COLO829 (cell line): ENCODE data around the gene IGDCC3.
"Not testable (repeated sequence)": the region's sequence is repeated elsewhere in the genome, so short reads cannot be mapped to it uniquely, and the experiment has no call there.

Source experiments
- DNase-seq: peaks from one replicate; pipeline ENCODE4 v3.0.0; 2012; ENCODE audit warnings: low spot score

The IGDCC3 gene

GRCh38 chr15:65406424-65407000 lies 28.7 kb upstream of the IGDCC3 start:
- no peak for DNase-seq

DNA sequence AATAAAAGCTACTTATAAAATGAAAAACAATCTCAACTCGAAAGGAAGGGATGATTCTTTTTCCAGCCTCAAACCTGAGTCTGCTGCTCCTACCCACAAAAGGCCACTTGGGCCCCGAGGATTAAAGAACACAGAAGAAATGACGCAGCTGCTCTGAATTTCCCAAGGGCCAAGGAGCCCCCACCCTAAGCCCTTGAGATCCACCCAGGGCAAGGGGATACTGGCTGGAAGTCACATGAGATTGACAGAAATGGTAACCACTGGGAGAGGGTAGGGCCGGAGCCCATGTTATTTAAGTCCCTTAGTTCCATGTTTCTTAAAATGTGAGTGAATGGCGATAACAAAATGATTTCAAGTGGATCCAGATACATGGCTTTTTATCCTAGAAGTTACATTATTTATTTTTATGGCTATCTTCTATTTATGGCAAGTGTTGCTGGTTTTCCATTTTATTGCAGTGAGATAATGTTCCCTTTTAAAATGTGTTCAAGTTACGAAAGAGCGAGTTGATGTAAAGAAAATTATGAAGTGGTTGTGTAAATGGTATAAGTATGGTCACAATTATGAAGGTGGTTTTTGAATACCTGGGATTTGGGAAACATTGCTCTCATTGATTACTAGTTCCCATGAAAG lies 28.1 kb upstream of the IGDCC3 start:
- no peak for DNase-seq

DNA sequence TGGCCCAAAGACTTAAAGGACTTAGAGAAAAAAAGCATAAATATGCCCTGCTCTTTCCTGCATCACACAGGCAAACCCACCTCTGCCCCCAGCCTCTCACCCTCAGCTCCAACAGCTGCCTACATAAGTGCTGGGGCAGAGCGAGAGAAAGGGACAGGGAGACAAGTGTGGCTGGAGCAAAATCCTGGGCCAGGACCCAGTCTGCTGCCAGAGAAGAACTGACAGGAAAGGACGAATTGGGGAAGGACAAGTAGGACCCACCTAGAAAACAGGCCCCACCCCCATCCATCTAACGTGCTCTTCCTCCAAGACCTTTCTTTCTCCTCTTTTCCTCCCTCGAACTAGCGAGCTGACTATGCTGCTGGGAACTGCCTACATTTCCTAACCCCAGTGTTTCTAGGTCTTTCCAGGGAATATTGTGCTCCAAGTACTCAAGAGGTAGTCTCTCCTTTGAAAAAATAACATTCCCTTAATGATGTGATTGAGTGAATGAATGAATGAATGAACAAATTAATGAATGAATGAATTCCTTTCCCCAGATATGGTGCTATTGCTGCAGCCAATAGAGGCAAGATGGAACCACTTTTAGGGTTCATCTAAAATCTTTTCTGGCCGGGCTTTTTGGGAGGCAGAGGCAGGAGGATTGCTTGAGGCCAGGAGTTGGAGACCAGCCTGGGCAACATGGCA lies 26.5 kb upstream of the IGDCC3 start:
- no peak for DNase-seq

- DNase-seq: no peak
These were observed 25.2 kb upstream of the IGDCC3 start for GRCh38 chr15:65402961-65403360.

- no peak for DNase-seq
These were observed 23.9 kb upstream of the IGDCC3 start for GRCh38 chr15:65401611-65402240.

- DNase-seq: peak; percentile 81
These were observed 23.2 kb upstream of the IGDCC3 start for GRCh38 chr15:65400760-65401610.

- no peak for DNase-seq
These were observed 22.2 kb upstream of the IGDCC3 start for GRCh38 chr15:65399997-65400396.

GRCh38 chr15:65399001-65399706 lies 21.4 kb upstream of the IGDCC3 start:
- DNase-seq: no peak

GRCh38 chr15:65398486-65398885 lies 20.7 kb upstream of the IGDCC3 start:
- not testable (repeated sequence) for DNase-seq

DNA sequence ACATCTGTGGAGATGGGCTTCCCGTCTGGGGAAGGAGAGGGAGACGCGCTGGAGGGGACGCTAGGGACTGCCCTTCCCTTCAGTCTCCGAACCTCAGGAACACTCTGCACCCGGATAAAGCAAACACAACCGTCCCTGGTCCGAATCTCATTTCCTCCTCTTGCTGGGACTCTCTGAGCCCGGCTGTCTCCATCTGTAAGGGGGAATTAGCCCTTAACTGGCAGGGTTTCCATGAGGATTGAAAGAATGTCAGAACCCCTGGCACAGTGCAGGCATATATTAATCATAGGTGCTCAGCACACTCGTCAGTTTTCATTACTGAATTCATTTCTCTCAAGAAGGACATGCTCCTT lies 19.1 kb upstream of the IGDCC3 start:
- no peak for DNase-seq

DNA sequence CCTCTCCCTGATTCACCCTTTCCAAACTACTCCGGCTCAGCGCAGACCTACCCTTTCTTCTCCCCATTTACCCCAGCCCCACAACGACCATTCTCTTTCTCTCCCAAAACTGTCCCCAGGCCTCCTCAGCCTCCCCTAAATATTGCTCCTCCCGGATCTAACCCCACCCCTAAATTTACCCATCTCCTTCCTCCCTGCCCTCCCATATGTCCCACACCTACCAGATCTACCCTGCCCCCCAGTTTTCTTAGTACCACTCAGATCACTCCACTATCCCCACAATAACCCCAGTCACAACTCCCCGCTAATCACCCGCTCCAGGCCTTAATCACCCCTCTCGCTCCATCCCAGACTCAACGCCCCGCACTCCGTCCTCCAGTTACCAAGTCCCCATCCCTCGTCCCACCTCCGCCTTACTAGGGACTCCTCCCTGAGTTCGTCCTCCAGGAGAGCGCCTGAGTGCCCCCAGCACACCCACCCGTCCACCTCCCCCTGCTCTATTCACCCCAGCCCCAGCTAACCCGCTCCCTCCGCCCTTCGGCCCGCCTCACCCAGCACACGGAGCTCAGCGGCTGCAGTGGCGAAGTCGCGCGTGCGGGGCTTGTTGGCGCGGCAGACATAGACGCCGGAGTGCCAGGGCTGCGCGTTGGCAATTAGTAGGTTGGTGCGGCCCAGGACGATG lies 18.6 kb upstream of the IGDCC3 start:
- no peak for DNase-seq

DNA sequence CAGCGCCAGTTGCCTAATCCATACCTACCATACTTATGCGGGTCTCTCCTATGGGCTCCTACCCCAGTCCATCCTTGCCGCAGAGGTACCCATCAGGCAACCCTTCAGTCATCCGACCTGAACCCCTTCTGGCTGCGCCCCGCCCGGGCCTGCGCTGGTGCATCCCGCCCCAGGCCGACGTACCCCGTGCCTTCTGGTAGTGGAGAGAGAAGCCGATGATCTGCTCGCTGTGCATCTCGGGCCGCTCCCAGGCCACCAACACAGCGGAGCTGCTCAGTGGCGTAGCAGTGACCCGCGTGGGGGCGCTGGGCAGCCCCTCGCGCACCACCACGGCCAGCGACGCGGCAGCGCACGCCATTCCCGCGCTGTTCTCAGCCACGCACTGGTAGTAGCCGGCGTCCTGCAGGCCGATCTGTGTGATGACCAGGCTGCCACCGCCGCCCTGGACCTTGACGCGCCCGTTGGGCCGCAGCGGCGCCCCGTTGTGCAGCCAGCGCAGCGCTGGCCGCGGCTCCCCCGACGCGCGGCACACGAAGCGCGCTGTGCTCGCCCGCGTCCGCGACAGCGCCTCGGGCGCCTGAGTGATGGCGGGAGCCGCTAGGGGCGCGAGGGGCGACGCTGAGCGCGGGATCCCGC lies 17.9 kb upstream of the IGDCC3 start:
- no peak for DNase-seq

GRCh38 chr15:65394936-65395335 lies 17.1 kb upstream of the IGDCC3 start:
- no peak for DNase-seq

- no peak for DNase-seq
These were observed 16.5 kb upstream of the IGDCC3 start for GRCh38 chr15:65394280-65394789.

DNA sequence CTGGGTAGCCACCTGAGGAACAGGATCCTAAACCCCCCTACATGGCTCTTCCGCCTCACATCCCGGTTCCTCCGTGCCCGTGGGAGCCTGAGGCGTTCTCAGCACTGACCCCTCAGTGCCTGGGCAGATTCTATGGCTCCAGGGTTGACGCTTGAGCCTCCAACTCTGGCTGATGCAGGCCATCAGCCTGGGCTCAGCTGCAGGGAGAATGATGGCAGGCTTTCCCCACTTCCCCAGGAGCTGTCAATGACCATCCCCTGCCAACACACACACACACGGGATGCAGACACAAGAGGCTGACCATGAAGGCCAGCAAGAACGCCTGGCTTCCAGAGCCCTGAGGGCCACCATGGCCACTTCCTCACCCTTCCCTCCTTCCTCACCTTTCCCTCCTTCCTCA lies 15.8 kb upstream of the IGDCC3 start:
- no peak for DNase-seq

DNA sequence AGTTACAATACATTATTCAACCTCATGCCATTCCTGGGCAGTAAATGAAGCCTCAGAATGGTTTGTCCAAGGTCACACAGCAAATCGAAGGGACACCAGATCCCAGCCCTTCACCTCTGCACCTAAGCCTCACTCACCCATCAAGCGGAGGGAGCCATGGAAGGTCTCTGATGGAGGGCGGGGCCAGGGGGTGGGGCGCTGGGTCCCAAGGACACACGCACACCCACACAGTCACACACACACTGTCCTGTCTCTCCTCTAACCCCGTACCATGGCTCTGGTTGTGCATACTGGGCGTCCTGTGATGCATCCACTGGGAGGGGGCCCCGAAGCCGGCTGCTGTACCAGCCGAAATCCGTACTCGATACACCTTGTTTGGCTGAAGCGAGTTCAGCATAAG lies 15.3 kb upstream of the IGDCC3 start:
- DNase-seq: no peak

GRCh38 chr15:65392368-65392767 lies 14.6 kb upstream of the IGDCC3 start:
- DNase-seq: no peak

DNA sequence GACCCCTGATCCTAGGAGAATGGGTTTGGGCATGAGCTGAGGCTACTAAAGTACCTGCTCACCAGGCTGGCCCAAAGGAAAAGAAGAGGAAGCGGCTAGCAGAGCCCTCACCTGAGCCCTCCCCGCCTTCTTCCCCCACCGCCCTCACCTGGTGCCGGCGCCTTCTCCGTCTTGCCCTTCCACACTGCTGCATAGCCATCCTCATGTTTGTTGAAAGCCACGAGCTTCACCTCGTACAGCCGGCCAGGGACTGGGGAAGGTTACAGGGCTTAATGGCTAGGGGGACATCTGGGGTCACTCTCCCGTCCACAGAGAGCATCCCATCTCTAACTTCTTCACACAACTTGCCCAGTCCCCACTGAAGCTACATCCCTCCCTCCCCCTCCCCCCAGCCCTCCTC lies 13.9 kb upstream of the IGDCC3 start:
- no peak for DNase-seq

- DNase-seq: no peak
These were observed 12.6 kb upstream of the IGDCC3 start for GRCh38 chr15:65390447-65390846.

DNA sequence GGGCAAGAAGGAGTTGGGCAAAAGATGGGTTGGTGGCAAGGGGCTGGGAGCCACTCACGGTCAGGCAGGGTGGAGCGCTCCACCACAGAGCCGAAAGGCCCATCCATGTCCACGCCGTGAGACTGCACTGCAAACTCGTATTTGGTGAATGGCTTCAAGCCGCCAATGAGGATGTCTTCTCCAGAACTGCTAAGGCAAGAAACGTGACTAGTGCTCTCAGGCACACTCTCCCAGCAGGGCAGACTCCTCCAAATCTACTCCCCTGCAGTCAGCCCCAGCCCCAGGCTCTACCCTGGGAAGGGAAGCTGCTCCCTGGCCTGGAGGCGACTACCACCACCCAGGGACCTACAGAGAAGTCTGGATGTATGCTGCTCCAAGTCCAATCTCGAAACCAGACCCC lies 11.4 kb upstream of the IGDCC3 start:
- no peak for DNase-seq
